A549 (cell line): ENCODE data around the gene URI1.

Experiments used
- CTCF ChIP-seq: fragments of >200 bp; sonication (Bioruptor Twin); formaldehyde crosslinking; IDR thresholded peaks from 3 replicates; pipeline ENCODE4 v1.5.1; 2016
- E2F6 ChIP-seq: IDR thresholded peaks from 2 replicates; pipeline ENCODE4 v1.6.1; 2012; ENCODE audit warnings: low read depth, borderline replicate concordance
- EP300 ChIP-seq, 2 experiments: fragments of >200 bp; sonication (Bioruptor Twin); formaldehyde crosslinking; IDR thresholded peaks; 2 replicates in 1 of 2; 3 replicates in 1 of 2; pipeline ENCODE4 v1.6.1; 2016 to 2017
- HOXB5 ChIP-seq: fragments of 250-450 bp; sonication (Bioruptor Pico); IDR thresholded peaks from 2 replicates; pipeline ENCODE4 v1.5.0; 2020; ENCODE audit warnings: mild to moderate bottlenecking, moderate library complexity
- JUN ChIP-seq, 2 experiments: fragments of >200 bp; sonication (Bioruptor Twin); formaldehyde crosslinking; IDR thresholded peaks; 2 replicates in 1 of 2; 3 replicates in 1 of 2; pipeline ENCODE4 v1.6.1; 2016 to 2017
- MAFK ChIP-seq: fragments of 450-650 bp; IDR thresholded peaks from 2 replicates; pipeline ENCODE4 v1.6.1; 2014; ENCODE audit not compliant: partially characterized antibody
- PBX3 ChIP-seq: IDR thresholded peaks from 2 replicates; pipeline ENCODE4 v1.6.1; 2012
- PHF8 ChIP-seq: fragments of 200-600 bp; sonication (generic); IDR thresholded peaks from 2 replicates; pipeline ENCODE4 v1.6.1; 2016; ENCODE audit warnings: low read depth, mild to moderate bottlenecking, antibody characterized with exemption, moderate library complexity, borderline replicate concordance
- POLR2A ChIP-seq: IDR thresholded peaks from 2 replicates; pipeline ENCODE4 v1.6.1; 2012; ENCODE audit warnings: mild to moderate bottlenecking, low read length
- REST ChIP-seq: fragments of 200-600 bp; sonication (generic); IDR thresholded peaks from 2 replicates; pipeline ENCODE4 v1.6.1; 2016; ENCODE audit warnings: antibody characterized with exemption, mild to moderate bottlenecking, moderate library complexity
- TFCP2L1 ChIP-seq: fragments of 250-450 bp; sonication (Bioruptor Pico); IDR thresholded peaks from 2 replicates; pipeline ENCODE4 v1.5.0; 2021; ENCODE audit warnings: mild to moderate bottlenecking

- TF ChIP-seq CTCF (peak; percentile 66), EP300 (IDR thresholded peaks at IDR 0.05) (no peak), POLR2A (no peak), MAFK (no peak), JUN (IDR thresholded peaks at IDR 0.05) (no peak), TFCP2L1 (CRISPR knock-in tag) (no peak), E2F6 (no peak), PHF8 (no peak), REST (no peak), PBX3 (no peak), HOXB5 (no peak)
Observed at GRCh38 chr19:29966588-29967249, 24.7 kb downstream of the URI1 start.
